GM13977 (cell line): Measurements from ENCODE around the gene CRISPLD2.

Experiments used
- DNase-seq: peaks from one replicate; pipeline ENCODE4 v3.0.0; 2012; ENCODE audit warnings: low spot score
- CTCF ChIP-seq: IDR thresholded peaks from 2 replicates; pipeline ENCODE4 v1.5.1; 2012; ENCODE audit warnings: mild to moderate bottlenecking, control low read depth; ENCODE audit not compliant: insufficient read depth; ENCODE audit errors: extremely low read depth, missing control alignments
- in situ Hi-C: fragments of 300-500 bp; cut with MboI; formaldehyde crosslinking; loops from one replicate; pipeline ENCODE4 v1.12.0; 2022; ENCODE audit warnings: low sequenced_read_pairs, low pct_unique_long_range_greater_than_20kb, mixed read lengths, inconsistent platforms; ENCODE audit not compliant: unreplicated experiment

The CRISPLD2 gene

DNA sequence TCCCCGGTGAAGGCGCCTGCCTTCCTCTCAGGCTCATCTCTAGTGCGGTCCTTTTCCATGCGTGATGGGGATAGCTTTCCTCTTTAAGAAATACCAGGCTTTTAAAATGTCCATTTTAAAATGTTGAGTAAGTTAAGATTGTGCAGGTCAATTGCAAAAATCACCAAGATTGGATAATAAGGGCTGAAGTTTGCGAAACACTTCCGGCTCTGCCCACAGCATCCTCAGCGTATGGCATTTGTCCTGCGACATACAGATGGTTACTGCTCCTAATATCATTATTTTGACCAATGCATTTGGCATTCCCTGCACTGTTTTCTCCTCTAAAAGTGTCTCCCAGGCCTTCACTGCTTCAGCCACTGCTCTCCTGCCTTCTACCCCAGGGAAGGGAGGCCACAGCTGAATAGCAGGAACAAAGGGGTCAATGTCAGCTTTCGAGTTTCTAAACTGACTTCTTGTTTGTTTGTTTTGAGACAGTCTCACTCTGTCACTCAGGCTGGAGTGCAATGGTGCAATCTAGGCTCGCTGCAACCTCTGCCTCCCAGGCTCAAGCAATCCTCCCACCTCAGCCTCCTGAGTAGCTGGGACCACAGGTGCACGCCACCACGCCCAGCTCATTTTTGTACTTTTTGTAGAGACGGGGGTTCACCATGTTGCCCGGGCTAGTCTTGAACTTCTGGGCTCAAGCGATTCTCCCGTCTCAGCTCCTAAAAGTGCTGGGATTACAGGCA is 91.9 kb downstream of the CRISPLD2 start:
- in situ Hi-C loops, result no loop called here
- no peak for TF ChIP-seq CTCF
- DNase-seq, result no peak

GRCh38 chr16:84913315-84913714 is 93.5 kb downstream of the CRISPLD2 start:
- TF ChIP-seq CTCF, result no peak
- in situ Hi-C loops, result no loop called here
- no peak for DNase-seq

- DNase-seq, result no peak
- TF ChIP-seq CTCF, result no peak
- in situ Hi-C loops, result no loop called here
Observed at GRCh38 chr16:84914273-84914672, 94.5 kb downstream of the CRISPLD2 start.

- no peak for TF ChIP-seq CTCF
- in situ Hi-C loops, result no loop called here
- DNase-seq, result no peak
Observed at GRCh38 chr16:84916178-84916577, 96.4 kb downstream of the CRISPLD2 start.

GRCh38 chr16:84916850-84917249 is 97.1 kb downstream of the CRISPLD2 start:
- DNase-seq, result no peak
- TF ChIP-seq CTCF, result no peak
- in situ Hi-C loops, result no loop called here

DNA sequence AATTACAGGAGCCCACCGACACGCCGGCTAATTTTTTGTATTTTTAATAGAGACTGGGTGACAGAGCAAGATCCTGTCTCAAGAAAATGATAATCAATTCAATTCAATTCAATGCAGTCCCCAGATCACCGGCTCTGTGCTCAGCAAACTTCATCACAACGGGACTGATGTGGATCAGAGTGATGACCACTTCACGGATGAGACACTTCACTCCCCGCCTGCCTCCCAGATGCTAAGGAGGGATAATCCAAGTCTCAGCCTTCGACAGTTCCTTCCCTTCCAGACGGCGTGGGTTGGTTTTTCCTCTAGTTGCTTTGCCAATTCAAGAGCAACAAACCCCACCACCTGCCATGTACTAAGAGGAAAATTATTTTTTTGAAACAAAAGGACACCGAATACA is 97.7 kb downstream of the CRISPLD2 start:
- in situ Hi-C loops, result no loop called here
- no peak for TF ChIP-seq CTCF
- DNase-seq, result no peak
